ENCODE results near the gene CLIC1.

Gene CLIC1

GRCh38 chr6:31692353-31692752 lies 44.0 kb downstream of the CLIC1 start:
- TF ChIP-seq TAF1 (IDR thresholded peaks at IDR 0.05; ENCODE audit: low read depth) (no peak), CREB1 (IDR thresholded peaks at IDR 0.05; ENCODE audit: low read depth) (no peak), CEBPB (IDR thresholded peaks at IDR 0.05) (no peak), EGR1 (IDR thresholded peaks at IDR 0.05) (no peak), YY1 (IDR thresholded peaks at IDR 0.05; ENCODE audit: low read depth) (no peak), TCF12 (IDR thresholded peaks at IDR 0.05; ENCODE audit: low read depth) (no peak)
- TF ChIP-seq, protein P1, sequence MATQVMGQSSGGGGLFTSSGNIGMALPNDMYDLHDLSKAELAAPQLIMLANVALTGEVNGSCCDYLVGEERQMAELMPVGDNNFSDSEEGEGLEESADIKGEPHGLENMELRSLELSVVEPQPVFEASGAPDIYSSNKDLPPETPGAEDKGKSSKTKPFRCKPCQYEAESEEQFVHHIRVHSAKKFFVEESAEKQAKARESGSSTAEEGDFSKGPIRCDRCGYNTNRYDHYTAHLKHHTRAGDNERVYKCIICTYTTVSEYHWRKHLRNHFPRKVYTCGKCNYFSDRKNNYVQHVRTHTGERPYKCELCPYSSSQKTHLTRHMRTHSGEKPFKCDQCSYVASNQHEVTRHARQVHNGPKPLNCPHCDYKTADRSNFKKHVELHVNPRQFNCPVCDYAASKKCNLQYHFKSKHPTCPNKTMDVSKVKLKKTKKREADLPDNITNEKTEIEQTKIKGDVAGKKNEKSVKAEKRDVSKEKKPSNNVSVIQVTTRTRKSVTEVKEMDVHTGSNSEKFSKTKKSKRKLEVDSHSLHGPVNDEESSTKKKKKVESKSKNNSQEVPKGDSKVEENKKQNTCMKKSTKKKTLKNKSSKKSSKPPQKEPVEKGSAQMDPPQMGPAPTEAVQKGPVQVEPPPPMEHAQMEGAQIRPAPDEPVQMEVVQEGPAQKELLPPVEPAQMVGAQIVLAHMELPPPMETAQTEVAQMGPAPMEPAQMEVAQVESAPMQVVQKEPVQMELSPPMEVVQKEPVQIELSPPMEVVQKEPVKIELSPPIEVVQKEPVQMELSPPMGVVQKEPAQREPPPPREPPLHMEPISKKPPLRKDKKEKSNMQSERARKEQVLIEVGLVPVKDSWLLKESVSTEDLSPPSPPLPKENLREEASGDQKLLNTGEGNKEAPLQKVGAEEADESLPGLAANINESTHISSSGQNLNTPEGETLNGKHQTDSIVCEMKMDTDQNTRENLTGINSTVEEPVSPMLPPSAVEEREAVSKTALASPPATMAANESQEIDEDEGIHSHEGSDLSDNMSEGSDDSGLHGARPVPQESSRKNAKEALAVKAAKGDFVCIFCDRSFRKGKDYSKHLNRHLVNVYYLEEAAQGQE (IDR thresholded peaks at IDR 0.05; ENCODE audit: low read depth) = no peak

DNA sequence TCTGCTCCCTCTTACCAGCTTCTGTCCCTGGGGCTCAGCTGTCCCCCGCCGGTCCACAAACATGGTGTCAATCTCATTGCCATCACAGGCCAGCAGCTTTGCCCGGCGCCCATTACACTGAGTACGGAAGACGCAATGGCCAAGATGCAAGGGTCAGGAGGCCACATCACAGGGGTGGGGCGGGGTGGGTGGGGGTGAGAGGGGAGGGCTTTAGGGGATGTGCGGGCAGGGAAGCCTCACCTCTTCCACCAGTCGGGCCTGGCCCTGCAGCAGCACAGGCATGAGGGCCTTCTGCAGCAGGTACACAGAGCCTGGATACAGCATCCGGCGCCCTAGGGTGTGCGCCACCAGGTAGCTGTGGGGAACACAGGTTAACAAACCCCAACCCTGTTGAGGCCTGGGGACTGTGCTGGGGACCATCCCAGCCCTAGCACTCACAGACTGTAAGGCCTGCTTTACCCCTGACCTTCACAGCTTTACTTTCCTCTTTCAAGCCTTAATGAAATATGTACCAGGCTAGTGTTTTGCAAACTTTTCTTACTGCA lies 44.7 kb downstream of the CLIC1 start:
- TF ChIP-seq CREB1 (IDR thresholded peaks at IDR 0.05; ENCODE audit: low read depth) = no peak
- TF ChIP-seq, protein P1 (IDR thresholded peaks at IDR 0.05; ENCODE audit: low read depth) = no peak
- no peak for TF ChIP-seq TCF12 (IDR thresholded peaks at IDR 0.05; ENCODE audit: low read depth)
- no peak for TF ChIP-seq ZBTB7A (IDR thresholded peaks at IDR 0.05; ENCODE audit: low read depth)
- TF ChIP-seq YY1 (IDR thresholded peaks at IDR 0.05; ENCODE audit: low read depth) = no peak
- no peak for TF ChIP-seq RAD21 (IDR thresholded peaks at IDR 0.05; ENCODE audit: low read depth)
- TF ChIP-seq USF1 (IDR thresholded peaks at IDR 0.05) = no peak
- no peak for TF ChIP-seq EP300 (IDR thresholded peaks at IDR 0.05; ENCODE audit: borderline replicate concordance)
- no peak for TF ChIP-seq MAX (IDR thresholded peaks at IDR 0.05)
- no peak for TF ChIP-seq FOXM1 (IDR thresholded peaks at IDR 0.05; ENCODE audit: borderline replicate concordance, low read depth)

DNA sequence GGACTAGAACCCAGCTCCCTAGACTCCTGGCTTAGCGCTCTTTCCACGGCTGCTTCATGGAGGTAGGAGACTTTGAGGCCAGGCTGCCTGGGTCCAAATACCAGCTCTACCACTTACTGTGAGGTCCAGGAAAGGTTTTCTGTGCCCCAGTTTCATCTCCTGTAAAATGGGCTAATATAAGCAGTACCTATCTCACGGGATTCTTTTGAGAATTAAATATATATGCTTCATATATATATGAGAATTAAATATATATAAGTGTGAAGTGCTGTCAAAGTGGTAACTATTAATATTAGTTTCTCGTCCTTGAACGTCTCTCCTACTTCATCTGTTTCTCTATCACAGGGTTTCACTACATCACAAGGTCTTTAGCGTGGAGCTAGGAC lies 45.3 kb downstream of the CLIC1 start:
- TF ChIP-seq FOXM1 (IDR thresholded peaks at IDR 0.05; ENCODE audit: borderline replicate concordance, low read depth) (no peak), EP300 (IDR thresholded peaks at IDR 0.05; ENCODE audit: borderline replicate concordance) (no peak), TCF12 (IDR thresholded peaks at IDR 0.05; ENCODE audit: low read depth) (no peak), ZBTB7A (IDR thresholded peaks at IDR 0.05; ENCODE audit: low read depth) (no peak), CEBPB (IDR thresholded peaks at IDR 0.05) (no peak), MAX (IDR thresholded peaks at IDR 0.05) (no peak), TEAD4 (IDR thresholded peaks at IDR 0.05) (no peak), YY1 (IDR thresholded peaks at IDR 0.05; ENCODE audit: low read depth) (no peak), USF1 (IDR thresholded peaks at IDR 0.05) (no peak), CREB1 (IDR thresholded peaks at IDR 0.05; ENCODE audit: low read depth) (no peak), NFIC (IDR thresholded peaks at IDR 0.05) (no peak), TAF1 (IDR thresholded peaks at IDR 0.05; ENCODE audit: low read depth) (no peak), RAD21 (IDR thresholded peaks at IDR 0.05; ENCODE audit: low read depth) (no peak), EGR1 (IDR thresholded peaks at IDR 0.05) (no peak)
- TF ChIP-seq, protein P1 (IDR thresholded peaks at IDR 0.05; ENCODE audit: low read depth) = no peak

- TF ChIP-seq TAF1 (IDR thresholded peaks at IDR 0.05; ENCODE audit: low read depth) (no peak), EGR1 (IDR thresholded peaks at IDR 0.05) (no peak), TEAD4 (IDR thresholded peaks at IDR 0.05) (no peak), RAD21 (IDR thresholded peaks at IDR 0.05; ENCODE audit: low read depth) (no peak), NFIC (IDR thresholded peaks at IDR 0.05) (no peak), FOXM1 (IDR thresholded peaks at IDR 0.05; ENCODE audit: borderline replicate concordance, low read depth) (no peak), YY1 (IDR thresholded peaks at IDR 0.05; ENCODE audit: low read depth) (no peak), CREB1 (IDR thresholded peaks at IDR 0.05; ENCODE audit: low read depth) (no peak), USF1 (IDR thresholded peaks at IDR 0.05) (no peak), MAX (IDR thresholded peaks at IDR 0.05) (no peak), TCF12 (IDR thresholded peaks at IDR 0.05; ENCODE audit: low read depth) (no peak)
- TF ChIP-seq, protein P1 (IDR thresholded peaks at IDR 0.05; ENCODE audit: low read depth) = no peak
Measured at GRCh38 chr6:31690231-31691077, 45.9 kb downstream of the CLIC1 start.
